A549 (cell line): ENCODE data around the gene IQGAP2. TPM values are rescaled to one million over a fixed set of nuclear protein-coding genes. Genes with fewer than 3 reads are reported as not detected.
"Not testable (repeated sequence)": the region's sequence is repeated elsewhere in the genome, so short reads cannot be mapped to it uniquely, and the experiment has no call there.

Experiments used
- ATAC-seq, 2 experiments: fragments of 200-7000 bp in 1 of 2; fragments of >200 bp in 1 of 2; cut with Nextera tagmentation in 1 of 2; cut with Tn5 transposase in 1 of 2; 3 replicates each; pipeline versions ENCODE4 v1.8.0 to v1.9.1; 2018 to 2020; ENCODE audit warnings: mild to moderate bottlenecking in 1 of 2, moderate library complexity in 1 of 2
- CTCF ChIA-PET: fragments of 300-600 bp; sonication (Branson Sonifier 250); formaldehyde crosslinking; extraction: SDS; loops from one replicate; lab custom pipeline; 2021; ENCODE audit warnings: antibody characterized with exemption, inconsistent platforms; lab: Yijun Ruan, JAX
- POLR2A ChIA-PET: fragments of 350-600 bp; formaldehyde crosslinking; extraction: SDS; loops from one replicate; lab custom pipeline; 2021; ENCODE audit warnings: antibody characterized with exemption, inconsistent platforms; lab: Yijun Ruan, JAX
- DNase-seq, 2 experiments: peaks; one replicate each; pipeline versions ENCODE4 v3.0.0 to v3.0.0-alpha.2; 2011 to 2016; ENCODE audit warnings: low read depth in 1 of 2, low spot score in 1 of 2
- FAIRE-seq: peaks from 2 replicates; lab custom pipeline; 2011; peaks lifted over from hg19 to GRCh38; lab: Jason Lieb, UNC
- H3K27ac ChIP-seq, 2 experiments: fragments of >200 bp; sonication (Bioruptor Twin); formaldehyde crosslinking; 3 replicates each; pipeline ENCODE4 v1.5.1; 2016 to 2017
- H3K4me1 ChIP-seq: fragments of >200 bp; sonication (Bioruptor Twin); formaldehyde crosslinking; 3 replicates; pipeline ENCODE4 v1.6.1; 2016
- H3K4me2 ChIP-seq: fragments of >200 bp; sonication (Bioruptor Twin); formaldehyde crosslinking; 3 replicates; pipeline ENCODE4 v1.6.1; 2016
- H3K4me3 ChIP-seq: fragments of >200 bp; sonication (Bioruptor Twin); formaldehyde crosslinking; 3 replicates; pipeline ENCODE4 v1.5.1; 2016
- H3K9me3 ChIP-seq: fragments of >200 bp; sonication (Bioruptor Twin); formaldehyde crosslinking; 3 replicates; pipeline ENCODE4 v1.6.1; 2016
- CHD2 ChIP-seq: fragments of 150-350 bp; IDR thresholded peaks from 2 replicates; pipeline ENCODE4 v1.6.1; 2014; ENCODE audit warnings: low read length; ENCODE audit not compliant: partially characterized antibody
- FOXS1 ChIP-seq: fragments of 250-450 bp; sonication (Bioruptor Pico); IDR thresholded peaks from 2 replicates; pipeline ENCODE4 v1.5.0; 2020; ENCODE audit warnings: mild to moderate bottlenecking, moderate library complexity
- HOXB13 ChIP-seq: fragments of 250-450 bp; sonication (Bioruptor Pico); IDR thresholded peaks from 2 replicates; pipeline ENCODE4 v1.5.0; 2020; ENCODE audit warnings: low read depth, mild to moderate bottlenecking, moderate library complexity
- HOXB5 ChIP-seq: fragments of 250-450 bp; sonication (Bioruptor Pico); IDR thresholded peaks from 2 replicates; pipeline ENCODE4 v1.5.0; 2020; ENCODE audit warnings: mild to moderate bottlenecking, moderate library complexity
- JUN ChIP-seq, 2 experiments: fragments of >200 bp; sonication (Bioruptor Twin); formaldehyde crosslinking; IDR thresholded peaks; 2 replicates in 1 of 2; 3 replicates in 1 of 2; pipeline ENCODE4 v1.6.1; 2016 to 2017
- JUNB ChIP-seq: fragments of >200 bp; sonication (Bioruptor Twin); formaldehyde crosslinking; IDR thresholded peaks from 2 replicates; pipeline ENCODE4 v1.6.1; 2016
- MAZ ChIP-seq: fragments of 150-350 bp; IDR thresholded peaks from 2 replicates; pipeline ENCODE4 v1.6.1; 2014; ENCODE audit warnings: antibody characterized with exemption, low read depth, low read length, borderline replicate concordance
- MYC ChIP-seq: IDR thresholded peaks from 2 replicates; pipeline ENCODE4 v1.6.1; 2012; ENCODE audit warnings: mild to moderate bottlenecking, inconsistent platforms, low read length, improper control_type of control experiment, borderline replicate concordance
- NR3C1 ChIP-seq: fragments of >200 bp; sonication (Bioruptor Twin); formaldehyde crosslinking; IDR thresholded peaks from 3 replicates; pipeline ENCODE4 v1.6.1; 2017
- PHF8 ChIP-seq: fragments of 200-600 bp; sonication (generic); IDR thresholded peaks from 2 replicates; pipeline ENCODE4 v1.6.1; 2016; ENCODE audit warnings: low read depth, mild to moderate bottlenecking, antibody characterized with exemption, moderate library complexity, borderline replicate concordance
- RAD21 ChIP-seq, 2 experiments: fragments of >200 bp in 1 of 2; sonication (Bioruptor Twin) in 1 of 2; formaldehyde crosslinking in 1 of 2; IDR thresholded peaks in 1 of 2; conservative IDR thresholded peaks in 1 of 2; 2 replicates in 1 of 2; 3 replicates in 1 of 2; pipeline ENCODE4 v1.6.1; 2012 to 2018; ENCODE audit warnings: inconsistent platforms in 1 of 2
- RCOR1 ChIP-seq: fragments of 150-350 bp; IDR thresholded peaks from 2 replicates; pipeline ENCODE4 v1.6.1; 2014; ENCODE audit warnings: antibody characterized with exemption, low read length, low read depth
- RFX5 ChIP-seq: fragments of 450-650 bp; IDR thresholded peaks from 2 replicates; pipeline ENCODE4 v1.7.1; 2014; ENCODE audit warnings: antibody characterized with exemption, mild to moderate bottlenecking, moderate library complexity
- ZFP36 ChIP-seq: fragments of 450-650 bp; IDR thresholded peaks from 2 replicates; pipeline ENCODE4 v1.6.1; 2014; ENCODE audit warnings: borderline replicate concordance; ENCODE audit not compliant: partially characterized antibody
- ZNF302 ChIP-seq: fragments of 250-450 bp; sonication (Bioruptor Pico); IDR thresholded peaks from 2 replicates; pipeline ENCODE4 v1.9.0; 2021; ENCODE audit warnings: inconsistent platforms, mild to moderate bottlenecking, moderate library complexity
- WGBS: methylation state at CpG from one replicate; pipeline ENCODE4 v1.1.6; 2017; ENCODE audit errors: missing lambda C conversion rate; 5-methylcytosine and 5-hydroxymethylcytosine counted together
- polyA plus RNA-seq, 4 experiments: library from polyadenylated mRNA; depleted of rRNA in 3 of 4; stranded (reverse); fragments of >200 nt; fragmentation: RNase III in 1 of 4; extraction: RNeasy Plus Mini Kit Qiagen cat#74134 plus additional on column Dnase treatment in 1 of 4; gene quantifications; 2 replicates in 3 of 4; 3 replicates in 1 of 4; pipeline ENCODE4 v1.2.3, GENCODE V29; 2011 to 2017
- TF ChIP-seq, protein P1 (sequence below): fragments of 450-650 bp; IDR thresholded peaks from 2 replicates; pipeline ENCODE4 v1.6.1; 2014; ENCODE audit warnings: antibody characterized with exemption
- TF ChIP-seq, protein P2 (sequence below): fragments of >200 bp; sonication (Bioruptor Twin); formaldehyde crosslinking; IDR thresholded peaks from 3 replicates; pipeline ENCODE4 v1.5.1; 2016
- TF ChIP-seq, protein P3 (sequence below): fragments of 250-450 bp; sonication (Bioruptor Pico); IDR thresholded peaks from 2 replicates; pipeline ENCODE4 v1.5.0; 2020; ENCODE audit warnings: low read depth, mild to moderate bottlenecking, moderate library complexity
- TF ChIP-seq, protein P4 (sequence below): fragments of 200-600 bp; sonication (generic); IDR thresholded peaks from 2 replicates; pipeline ENCODE4 v1.6.1; 2016; ENCODE audit warnings: antibody characterized with exemption, mild to moderate bottlenecking, moderate library complexity

The IQGAP2 gene
- polyA plus RNA-seq, 2 of the 4 experiments (the other 2 are of a cell fraction) = 5.3 to 10.1 TPM

DNA sequence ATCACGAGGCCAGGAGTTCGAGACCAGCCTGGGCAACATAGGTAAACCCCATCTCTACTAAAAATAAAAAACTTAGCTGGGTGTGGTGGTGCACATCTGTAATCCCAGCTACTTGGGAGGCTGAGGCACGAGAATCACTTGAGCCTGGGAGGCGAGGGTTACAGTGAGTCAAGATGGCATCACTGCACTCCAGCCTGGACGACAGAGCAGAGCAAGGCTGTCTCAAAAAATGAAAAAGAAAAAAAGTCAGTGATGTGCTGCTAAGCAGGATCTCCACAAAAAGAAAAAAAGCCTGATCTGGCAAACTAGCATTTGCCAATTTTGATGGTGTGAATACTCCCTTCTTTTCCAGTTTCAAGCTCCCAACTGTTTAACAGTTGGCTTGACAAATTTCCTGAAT is 334.8 kb downstream of the IQGAP2 start:
- H3K27ac ChIP-seq = peak overlapping the region; percentile 71 to 82
- TF ChIP-seq, protein P1, sequence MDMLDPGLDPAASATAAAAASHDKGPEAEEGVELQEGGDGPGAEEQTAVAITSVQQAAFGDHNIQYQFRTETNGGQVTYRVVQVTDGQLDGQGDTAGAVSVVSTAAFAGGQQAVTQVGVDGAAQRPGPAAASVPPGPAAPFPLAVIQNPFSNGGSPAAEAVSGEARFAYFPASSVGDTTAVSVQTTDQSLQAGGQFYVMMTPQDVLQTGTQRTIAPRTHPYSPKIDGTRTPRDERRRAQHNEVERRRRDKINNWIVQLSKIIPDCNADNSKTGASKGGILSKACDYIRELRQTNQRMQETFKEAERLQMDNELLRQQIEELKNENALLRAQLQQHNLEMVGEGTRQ = no peak
- TF ChIP-seq FOXS1 (CRISPR knock-in tag) (no peak), HOXB5 (CRISPR knock-in tag) (no peak), JUN (IDR thresholded peaks at IDR 0.05) (no peak), MYC (no peak), ZFP36 (no peak), RCOR1 (no peak), RFX5 (no peak), PHF8 (no peak), JUNB (no peak), ZNF302 (no peak), NR3C1 (no peak)
- TF ChIP-seq, protein P2, sequence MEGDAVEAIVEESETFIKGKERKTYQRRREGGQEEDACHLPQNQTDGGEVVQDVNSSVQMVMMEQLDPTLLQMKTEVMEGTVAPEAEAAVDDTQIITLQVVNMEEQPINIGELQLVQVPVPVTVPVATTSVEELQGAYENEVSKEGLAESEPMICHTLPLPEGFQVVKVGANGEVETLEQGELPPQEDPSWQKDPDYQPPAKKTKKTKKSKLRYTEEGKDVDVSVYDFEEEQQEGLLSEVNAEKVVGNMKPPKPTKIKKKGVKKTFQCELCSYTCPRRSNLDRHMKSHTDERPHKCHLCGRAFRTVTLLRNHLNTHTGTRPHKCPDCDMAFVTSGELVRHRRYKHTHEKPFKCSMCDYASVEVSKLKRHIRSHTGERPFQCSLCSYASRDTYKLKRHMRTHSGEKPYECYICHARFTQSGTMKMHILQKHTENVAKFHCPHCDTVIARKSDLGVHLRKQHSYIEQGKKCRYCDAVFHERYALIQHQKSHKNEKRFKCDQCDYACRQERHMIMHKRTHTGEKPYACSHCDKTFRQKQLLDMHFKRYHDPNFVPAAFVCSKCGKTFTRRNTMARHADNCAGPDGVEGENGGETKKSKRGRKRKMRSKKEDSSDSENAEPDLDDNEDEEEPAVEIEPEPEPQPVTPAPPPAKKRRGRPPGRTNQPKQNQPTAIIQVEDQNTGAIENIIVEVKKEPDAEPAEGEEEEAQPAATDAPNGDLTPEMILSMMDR = no peak
- TF ChIP-seq, protein P3, sequence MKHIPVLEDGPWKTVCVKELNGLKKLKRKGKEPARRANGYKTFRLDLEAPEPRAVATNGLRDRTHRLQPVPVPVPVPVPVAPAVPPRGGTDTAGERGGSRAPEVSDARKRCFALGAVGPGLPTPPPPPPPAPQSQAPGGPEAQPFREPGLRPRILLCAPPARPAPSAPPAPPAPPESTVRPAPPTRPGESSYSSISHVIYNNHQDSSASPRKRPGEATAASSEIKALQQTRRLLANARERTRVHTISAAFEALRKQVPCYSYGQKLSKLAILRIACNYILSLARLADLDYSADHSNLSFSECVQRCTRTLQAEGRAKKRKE = no peak
- ATAC-seq (no peak), FAIRE-seq (no peak), DNase-seq (no peak)
- no peaks in the 10 kb centered on the region for H3K9me3 ChIP-seq
- POLR2A ChIA-PET = interaction anchor here (1.2 to 1.4 kb wide), 2 partner anchors 37 to 68 kb away, joined by 3 to 5 read pairs; no protein-coding TSS in a partner anchor
- CTCF ChIA-PET = interaction anchor here (0.7 to 7.2 kb wide), 9 partner anchors 11 to 400 kb away, joined by 3 to 44 read pairs (median 3); partner anchors contain the start of gene F2R
- WGBS = 82% methylated on average over 5 of the region's 5 CpGs
- peaks cover 49% of the 10 kb centered on the region for H3K4me1 ChIP-seq
- H3K4me2 ChIP-seq = peak overlapping the region; percentile 59; the same call in 1 of the 3 replicates
- no peak overlapping the region for H3K4me3 ChIP-seq

DNA sequence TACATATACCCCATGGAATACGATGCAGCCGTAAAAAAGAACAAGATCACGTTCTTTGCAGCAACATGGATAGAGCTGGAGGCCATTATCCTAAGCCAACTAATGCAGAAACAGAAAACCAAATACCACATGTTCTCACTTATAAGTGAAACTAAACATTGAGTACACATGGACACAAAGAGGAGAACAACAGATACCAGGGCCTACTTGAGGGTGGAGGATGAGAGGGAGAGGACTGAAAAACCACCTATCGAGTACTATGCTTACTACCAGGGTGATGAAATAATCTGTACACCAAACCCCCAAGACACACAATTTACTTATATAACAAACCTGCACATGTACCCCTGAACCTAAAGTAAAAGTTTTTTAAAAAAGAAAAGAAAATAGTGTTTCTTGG is 338.4 kb downstream of the IQGAP2 start:
- 94% methylated on average over 4 of the region's 4 CpGs for WGBS
- FAIRE-seq, POLR2A ChIA-PET: not testable (repeated sequence)

DNA sequence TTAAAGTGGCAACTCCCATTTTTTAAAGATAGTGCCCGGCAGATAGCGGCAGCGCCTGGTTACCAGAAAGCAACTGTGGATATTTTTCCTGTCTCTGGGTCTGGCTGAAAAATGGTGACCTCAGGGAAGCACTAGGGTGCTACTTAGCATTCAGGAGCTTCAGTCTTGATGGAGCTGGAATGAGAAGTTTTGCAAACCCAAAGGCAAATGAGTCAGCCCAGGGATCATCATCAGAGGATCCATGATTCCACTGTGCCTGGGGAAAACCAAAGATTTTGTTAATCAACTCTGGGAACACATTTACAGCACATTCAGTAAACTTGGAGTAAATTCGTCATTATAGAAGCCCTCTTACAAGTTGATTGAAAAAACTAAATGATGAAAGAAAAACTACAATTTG is 339.5 kb downstream of the IQGAP2 start:
- WGBS = 80% methylated on average over 4 of the region's 4 CpGs
- no peak for FAIRE-seq
- CTCF ChIA-PET = interaction anchor here (0.7 to 7.2 kb wide), 2 partner anchors 32 to 38 kb away, joined by 3 to 44 read pairs; no protein-coding TSS in a partner anchor

More for the DNA sequence above, 338.4 kb downstream of the IQGAP2 start:
- ATAC-seq, DNase-seq, H3K4me3 ChIP-seq, H3K9me3 ChIP-seq, H3K4me2 ChIP-seq: not testable (repeated sequence)
- CTCF ChIA-PET = interaction anchor here (1.1 to 7.2 kb wide), 4 partner anchors 10 to 136 kb away, joined by 3 to 44 read pairs (median 6); no protein-coding TSS in a partner anchor
- Histone ChIP-seq H3K27ac (peak overlapping the region; percentile 42 to 46; a peak in 4 of 6 replicates), H3K4me1 (peaks cover 40% of the 10 kb centered on the region)

More for the DNA sequence above, 339.5 kb downstream of the IQGAP2 start:
- Histone ChIP-seq H3K4me2 (no peak overlapping the region), H3K27ac (peak overlapping the region; percentile 42 to 46; a peak in 5 of 6 replicates), H3K4me1 (peaks cover 30% of the 10 kb centered on the region), H3K9me3 (no peaks in the 10 kb centered on the region), H3K4me3 (no peak overlapping the region)
- no peak for TF ChIP-seq RAD21 (conservative IDR thresholded peaks at IDR 0.05 in 1 of 2, IDR thresholded peaks at IDR 0.05 in 1 of 2)
- TF ChIP-seq, protein P4, sequence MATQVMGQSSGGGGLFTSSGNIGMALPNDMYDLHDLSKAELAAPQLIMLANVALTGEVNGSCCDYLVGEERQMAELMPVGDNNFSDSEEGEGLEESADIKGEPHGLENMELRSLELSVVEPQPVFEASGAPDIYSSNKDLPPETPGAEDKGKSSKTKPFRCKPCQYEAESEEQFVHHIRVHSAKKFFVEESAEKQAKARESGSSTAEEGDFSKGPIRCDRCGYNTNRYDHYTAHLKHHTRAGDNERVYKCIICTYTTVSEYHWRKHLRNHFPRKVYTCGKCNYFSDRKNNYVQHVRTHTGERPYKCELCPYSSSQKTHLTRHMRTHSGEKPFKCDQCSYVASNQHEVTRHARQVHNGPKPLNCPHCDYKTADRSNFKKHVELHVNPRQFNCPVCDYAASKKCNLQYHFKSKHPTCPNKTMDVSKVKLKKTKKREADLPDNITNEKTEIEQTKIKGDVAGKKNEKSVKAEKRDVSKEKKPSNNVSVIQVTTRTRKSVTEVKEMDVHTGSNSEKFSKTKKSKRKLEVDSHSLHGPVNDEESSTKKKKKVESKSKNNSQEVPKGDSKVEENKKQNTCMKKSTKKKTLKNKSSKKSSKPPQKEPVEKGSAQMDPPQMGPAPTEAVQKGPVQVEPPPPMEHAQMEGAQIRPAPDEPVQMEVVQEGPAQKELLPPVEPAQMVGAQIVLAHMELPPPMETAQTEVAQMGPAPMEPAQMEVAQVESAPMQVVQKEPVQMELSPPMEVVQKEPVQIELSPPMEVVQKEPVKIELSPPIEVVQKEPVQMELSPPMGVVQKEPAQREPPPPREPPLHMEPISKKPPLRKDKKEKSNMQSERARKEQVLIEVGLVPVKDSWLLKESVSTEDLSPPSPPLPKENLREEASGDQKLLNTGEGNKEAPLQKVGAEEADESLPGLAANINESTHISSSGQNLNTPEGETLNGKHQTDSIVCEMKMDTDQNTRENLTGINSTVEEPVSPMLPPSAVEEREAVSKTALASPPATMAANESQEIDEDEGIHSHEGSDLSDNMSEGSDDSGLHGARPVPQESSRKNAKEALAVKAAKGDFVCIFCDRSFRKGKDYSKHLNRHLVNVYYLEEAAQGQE = no peak
- no peak for TF ChIP-seq HOXB13 (CRISPR knock-in tag)
- TF ChIP-seq MAZ = no peak
- no peak for TF ChIP-seq CHD2
- TF ChIP-seq FOXS1 (CRISPR knock-in tag) = no peak
- POLR2A ChIA-PET = no interaction called here
- no peak for DNase-seq
- no peak for ATAC-seq
